Spinal cord (tissue), 10 donors: ENCODE measurements around the gene LRP6. TPM values are rescaled to one million over a fixed set of nuclear protein-coding genes. Genes with fewer than 3 reads are reported as not detected.

Experiments
- DNase-seq, 6 donors: peaks; one replicate each; pipeline versions ENCODE4 v3.0.0 to v3.0.0-alpha.2; 2013 to 2015; ENCODE audit warnings: low spot score in 6 of 6, low read depth in 4 of 6
- H3K27ac ChIP-seq: one replicate; pipeline ENCODE4 v1.5.1; 2013; ENCODE audit warnings: low read depth, low read length, control low read depth
- H3K27me3 ChIP-seq: one replicate; pipeline ENCODE4 v1.6.1; 2013; ENCODE audit warnings: low read length; ENCODE audit not compliant: control insufficient read depth, insufficient read depth
- H3K36me3 ChIP-seq: one replicate; pipeline ENCODE4 v1.6.1; 2013; ENCODE audit warnings: low read length; ENCODE audit not compliant: control insufficient read depth, insufficient read depth
- H3K4me1 ChIP-seq: one replicate; pipeline ENCODE4 v1.6.1; 2013; ENCODE audit warnings: low read length; ENCODE audit not compliant: control insufficient read depth, insufficient read depth
- H3K4me3 ChIP-seq: one replicate; pipeline ENCODE4 v1.5.1; 2013; ENCODE audit warnings: low read depth, low read length, control low read depth
- H3K9me3 ChIP-seq: one replicate; pipeline ENCODE4 v1.6.1; 2013; ENCODE audit warnings: low read length; ENCODE audit not compliant: control insufficient read depth, insufficient read depth
- WGBS: methylation state at CpG from one replicate; pipeline ENCODE4 v1.1.5; 2013; ENCODE audit warnings: missing lambda C conversion rate; ENCODE audit not compliant: insufficient coverage; 5-methylcytosine and 5-hydroxymethylcytosine counted together
- polyA plus RNA-seq, 2 donors: library from polyadenylated mRNA; unstranded; fragments of 120-200 nt; gene quantifications; one replicate each; pipeline ENCODE4 v1.2.1, GENCODE V29; 2013; ENCODE audit not compliant: insufficient read length in 2 of 2
- total RNA-seq, 2 donors: library from RNA; depleted of rRNA in 1 of 2; stranded (reverse); fragments of 120-200 nt in 1 of 2; fragments of >200 nt in 1 of 2; gene quantifications; one replicate each; pipeline versions ENCODE4 v1.2.3 to v1.2.4, GENCODE V29; 2013 to 2014
- donor health status: healthy.

The LRP6 gene
- total and polyA plus RNA-seq, 4 donors, result 21.5 to 63.7 (median 43.1) TPM

DNA sequence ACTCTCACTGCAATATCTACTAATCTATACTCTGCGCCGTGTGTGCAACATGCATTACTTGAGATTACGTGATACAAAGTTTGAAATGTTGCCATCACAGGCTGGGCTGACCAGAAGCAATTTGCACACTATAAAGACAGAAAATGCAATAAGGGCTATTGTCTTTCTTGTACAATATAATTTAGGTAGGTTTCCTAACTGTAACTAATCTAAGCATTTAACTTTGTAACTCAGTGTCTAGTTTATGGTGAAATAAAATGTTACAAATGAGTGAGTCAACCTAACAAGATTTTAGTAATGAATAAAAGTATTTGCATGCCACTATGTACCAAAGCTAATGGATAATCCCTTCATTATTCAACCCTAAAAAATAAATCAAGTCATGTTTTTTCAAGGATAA, 57.8 kb downstream of the LRP6 start:
- no peak overlapping the region for H3K4me3 ChIP-seq
- H3K9me3 ChIP-seq, result no peaks in the 10 kb centered on the region
- DNase-seq, result no peak
- no peak overlapping the region for H3K27ac ChIP-seq
- no peaks in the 10 kb centered on the region for H3K27me3 ChIP-seq
- WGBS, result no CpG with 5 or more reads among the region's 3 CpGs
- no peaks in the 10 kb centered on the region for H3K4me1 ChIP-seq
- H3K36me3 ChIP-seq, result no peaks in the 10 kb centered on the region

DNA sequence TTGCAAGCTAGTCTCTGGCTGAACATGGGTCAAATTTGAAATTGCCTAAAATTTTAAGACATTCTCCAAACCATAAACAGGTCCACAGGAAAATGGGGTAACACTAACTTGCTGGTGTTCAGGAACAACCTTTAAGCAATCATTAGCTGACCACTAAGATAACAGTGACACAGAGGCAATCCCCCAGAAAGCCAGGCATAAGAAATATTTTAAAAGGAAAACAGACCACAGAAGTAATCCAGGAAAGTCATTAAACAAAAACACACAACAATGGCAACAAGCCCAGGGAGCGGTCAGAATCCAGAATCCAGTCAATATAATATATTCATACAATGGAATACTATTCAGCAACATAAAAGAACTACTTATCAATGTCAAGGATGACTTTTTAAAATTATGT, 59.1 kb downstream of the LRP6 start:
- no peaks in the 10 kb centered on the region for H3K36me3 ChIP-seq
- no peaks in the 10 kb centered on the region for H3K9me3 ChIP-seq
- no peaks in the 10 kb centered on the region for H3K27me3 ChIP-seq
- DNase-seq, result no peak
- no peaks in the 10 kb centered on the region for H3K4me1 ChIP-seq
- H3K27ac ChIP-seq, result no peak overlapping the region
- WGBS, result no CpG with 5 or more reads among the region's 1 CpG
- H3K4me3 ChIP-seq, result no peak overlapping the region

DNA sequence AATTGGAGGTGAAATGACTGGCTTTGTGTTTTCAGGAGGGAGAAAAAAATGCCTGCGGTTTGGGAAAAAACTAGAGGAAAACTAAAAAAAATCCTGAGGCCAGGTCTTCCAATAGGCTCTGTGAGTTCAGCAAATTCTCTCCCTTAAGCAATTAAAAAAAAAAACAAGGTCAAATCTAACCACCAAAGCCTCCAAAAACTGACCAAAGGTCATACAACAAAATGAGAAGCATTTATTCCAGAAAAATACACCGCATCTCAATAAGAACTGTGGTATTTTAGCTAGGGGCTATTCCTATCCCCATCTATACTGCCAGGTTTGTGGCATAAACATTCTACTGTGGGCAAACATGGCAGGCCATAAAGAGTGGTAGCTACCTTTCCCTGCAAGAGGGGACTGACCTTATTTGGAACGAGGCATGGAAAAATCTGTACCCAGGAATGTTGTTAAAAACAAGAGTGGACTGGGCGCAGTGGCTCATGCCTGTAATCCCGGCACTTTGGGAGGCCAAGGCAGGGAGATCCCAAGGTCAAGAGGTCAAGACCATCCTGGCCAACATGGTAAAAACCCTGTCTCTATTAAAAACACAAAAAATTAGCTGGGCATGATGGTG, 60.0 kb downstream of the LRP6 start:
- Histone ChIP-seq H3K27me3 (no peaks in the 10 kb centered on the region), H3K4me3 (no peak overlapping the region), H3K9me3 (no peaks in the 10 kb centered on the region), H3K36me3 (peaks cover 3% of the 10 kb centered on the region), H3K4me1 (no peaks in the 10 kb centered on the region), H3K27ac (no peak overlapping the region)
- no peak for DNase-seq
- 89% methylated on average over 3 of the region's 5 CpGs for WGBS

DNA sequence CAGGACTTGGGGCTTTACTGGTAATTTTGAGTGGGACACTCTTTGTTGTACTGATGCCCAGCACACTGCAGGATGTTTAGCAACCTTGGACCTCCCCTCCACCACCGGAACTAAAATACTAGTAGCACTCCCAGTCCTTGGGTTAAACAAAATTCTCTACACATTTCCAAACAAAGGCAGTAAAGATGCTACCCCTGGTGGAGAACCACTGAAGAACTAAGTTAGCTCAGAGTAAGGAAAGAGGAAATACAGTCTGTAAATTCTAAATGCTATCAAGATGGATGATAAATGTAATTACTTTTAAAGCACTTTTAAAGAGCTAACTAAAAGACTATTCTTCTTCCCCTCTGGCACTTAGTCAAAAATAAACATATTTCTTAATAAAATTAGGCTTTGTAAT, 64.1 kb downstream of the LRP6 start:
- no CpG with 5 or more reads among the region's 1 CpG for whole genome bisulfite sequencing
- H3K27me3 ChIP-seq, result no peaks in the 10 kb centered on the region
- no peak for DNase-seq

DNA sequence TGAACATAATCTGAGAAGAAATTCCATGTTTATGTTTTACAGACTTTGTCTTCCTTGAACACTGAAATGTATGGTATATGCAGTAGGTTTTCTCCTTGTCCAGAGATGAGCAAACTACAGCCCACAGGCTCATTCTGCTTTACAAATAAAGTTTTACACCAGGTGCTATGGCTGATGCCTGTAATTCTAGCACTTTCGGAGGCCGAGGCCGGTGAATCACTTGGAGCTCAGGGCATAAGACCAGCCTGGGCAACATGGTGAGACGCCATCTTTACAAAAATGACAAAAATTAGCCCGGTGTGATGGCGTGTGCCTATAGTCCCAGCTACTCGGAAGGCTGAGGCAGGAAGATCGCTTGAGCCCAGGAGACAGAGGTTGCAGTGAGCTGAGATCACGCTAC, 64.7 kb downstream of the LRP6 start:
- no peak overlapping the region for H3K4me3 ChIP-seq
- 96% methylated on average over 8 of the region's 9 CpGs for WGBS
- H3K9me3 ChIP-seq, result no peaks in the 10 kb centered on the region
- no peaks in the 10 kb centered on the region for H3K27me3 ChIP-seq
- H3K27ac ChIP-seq, result no peak overlapping the region
- H3K4me1 ChIP-seq, result no peaks in the 10 kb centered on the region
- peaks cover 3% of the 10 kb centered on the region for H3K36me3 ChIP-seq
- DNase-seq, result no peak

More for the DNA sequence above, 64.1 kb downstream of the LRP6 start:
- no peak overlapping the region for H3K27ac ChIP-seq
- H3K9me3 ChIP-seq, result no peaks in the 10 kb centered on the region
- no peak overlapping the region for H3K4me3 ChIP-seq
- H3K4me1 ChIP-seq, result no peaks in the 10 kb centered on the region
- H3K36me3 ChIP-seq, result peaks cover 3% of the 10 kb centered on the region

DNA sequence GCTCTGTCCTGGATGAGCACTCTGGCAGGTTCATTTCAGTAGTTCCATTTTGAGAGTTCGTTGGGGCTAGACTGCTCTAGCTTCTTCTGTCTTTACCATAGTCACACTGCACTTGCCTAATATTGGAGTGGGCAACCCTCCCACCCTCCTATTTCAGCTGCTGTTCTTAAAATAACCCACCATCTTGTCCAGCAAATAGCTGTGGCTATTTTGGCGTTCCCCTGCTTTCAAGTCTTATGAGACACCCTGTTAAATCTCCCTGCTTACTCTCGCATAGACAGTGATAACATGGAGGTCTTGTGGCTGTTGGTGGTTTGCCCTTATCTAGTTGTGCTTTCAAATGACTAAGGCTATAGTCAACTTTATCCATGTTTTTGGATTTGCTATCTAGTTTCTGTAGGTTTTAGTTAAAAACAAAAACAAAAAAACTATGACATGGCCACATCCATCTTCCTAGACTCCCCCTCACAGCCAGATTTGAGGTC, 65.5 kb downstream of the LRP6 start:
- no peaks in the 10 kb centered on the region for H3K27me3 ChIP-seq
- H3K36me3 ChIP-seq, result peaks cover 3% of the 10 kb centered on the region
- H3K4me1 ChIP-seq, result no peaks in the 10 kb centered on the region
- H3K9me3 ChIP-seq, result no peaks in the 10 kb centered on the region
- WGBS, result 100% methylated on average over 1 of the region's 3 CpGs
- H3K4me3 ChIP-seq, result no peak overlapping the region
- no peak for DNase-seq
- no peak overlapping the region for H3K27ac ChIP-seq

DNA sequence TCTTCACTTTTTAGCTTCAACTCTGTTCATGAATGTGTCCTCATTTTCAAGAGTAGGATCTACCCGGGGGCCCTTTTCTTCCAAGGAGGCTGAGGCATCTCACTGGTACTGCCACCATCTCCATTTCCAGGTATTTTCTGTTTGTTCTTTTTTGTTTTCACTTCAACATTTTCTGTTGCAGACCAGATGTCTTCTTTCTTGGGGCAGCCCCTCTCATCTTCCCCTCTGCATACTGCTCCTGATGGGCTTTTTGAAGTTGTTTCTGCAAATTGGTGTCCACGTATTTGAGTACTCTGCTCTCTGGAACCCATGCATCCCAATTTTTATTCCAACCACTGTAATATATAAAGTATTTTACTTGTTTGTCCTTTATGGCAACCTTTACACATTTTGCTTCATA, 66.5 kb downstream of the LRP6 start:
- Histone ChIP-seq H3K9me3 (no peaks in the 10 kb centered on the region), H3K27me3 (no peaks in the 10 kb centered on the region), H3K4me1 (no peaks in the 10 kb centered on the region), H3K36me3 (peaks cover 3% of the 10 kb centered on the region), H3K27ac (no peak overlapping the region), H3K4me3 (no peak overlapping the region)
- no CpG with 5 or more reads among the region's 2 CpGs for WGBS
- no peak for DNase-seq

DNA sequence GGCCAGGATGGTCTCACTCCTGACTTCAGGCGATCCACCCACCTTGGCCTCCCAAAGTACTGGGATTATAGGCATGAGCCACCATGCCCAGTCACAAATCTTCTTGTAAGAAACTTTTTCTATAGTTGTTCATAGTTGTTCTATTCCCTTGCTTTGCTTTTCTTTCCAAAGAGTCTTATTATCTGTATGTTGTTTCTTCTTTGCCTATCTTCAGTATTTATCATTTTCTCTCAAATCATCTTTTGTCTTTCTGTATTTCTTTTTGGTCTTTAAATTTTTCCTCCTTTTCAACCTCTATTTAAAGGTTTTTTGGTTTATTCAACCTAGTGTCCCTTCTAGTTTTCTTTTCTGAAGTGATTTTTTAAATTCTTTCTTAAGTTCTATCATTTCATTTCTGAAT, 68.7 kb downstream of the LRP6 start:
- no CpG with 5 or more reads among the region's 1 CpG for WGBS
- no peaks in the 10 kb centered on the region for H3K27me3 ChIP-seq

DNA sequence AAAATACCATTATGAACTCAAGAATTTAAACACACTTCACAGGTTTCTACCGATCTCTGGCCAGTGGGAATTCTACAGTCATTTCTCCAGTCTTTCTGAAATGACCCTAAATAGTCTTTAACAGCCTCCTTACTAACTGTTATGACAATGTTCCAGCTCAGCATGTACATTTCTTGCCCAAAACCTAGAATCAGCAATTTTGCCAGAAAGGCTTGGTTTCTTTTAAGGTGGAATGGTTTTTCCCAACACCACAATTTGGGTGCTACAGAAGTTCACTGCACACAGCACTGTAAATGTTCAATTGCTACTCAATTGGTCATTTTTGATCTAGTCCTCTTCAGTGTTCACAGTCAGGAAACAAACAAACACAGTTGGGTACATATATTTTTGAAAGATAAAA, 69.7 kb downstream of the LRP6 start:
- no peaks in the 10 kb centered on the region for H3K4me1 ChIP-seq
- WGBS, result 60% methylated on average over 1 of the region's 1 CpG
- H3K36me3 ChIP-seq, result peaks cover 1% of the 10 kb centered on the region
- H3K4me3 ChIP-seq, result no peak overlapping the region
- H3K9me3 ChIP-seq, result no peaks in the 10 kb centered on the region
- no peak for DNase-seq
- H3K27ac ChIP-seq, result no peak overlapping the region
- H3K27me3 ChIP-seq, result no peaks in the 10 kb centered on the region

More for the DNA sequence above, 68.7 kb downstream of the LRP6 start:
- H3K9me3 ChIP-seq, result no peaks in the 10 kb centered on the region
- H3K4me3 ChIP-seq, result no peak overlapping the region
- no peak overlapping the region for H3K27ac ChIP-seq
- peaks cover 3% of the 10 kb centered on the region for H3K36me3 ChIP-seq
- no peaks in the 10 kb centered on the region for H3K4me1 ChIP-seq
- no peak for DNase-seq

DNA sequence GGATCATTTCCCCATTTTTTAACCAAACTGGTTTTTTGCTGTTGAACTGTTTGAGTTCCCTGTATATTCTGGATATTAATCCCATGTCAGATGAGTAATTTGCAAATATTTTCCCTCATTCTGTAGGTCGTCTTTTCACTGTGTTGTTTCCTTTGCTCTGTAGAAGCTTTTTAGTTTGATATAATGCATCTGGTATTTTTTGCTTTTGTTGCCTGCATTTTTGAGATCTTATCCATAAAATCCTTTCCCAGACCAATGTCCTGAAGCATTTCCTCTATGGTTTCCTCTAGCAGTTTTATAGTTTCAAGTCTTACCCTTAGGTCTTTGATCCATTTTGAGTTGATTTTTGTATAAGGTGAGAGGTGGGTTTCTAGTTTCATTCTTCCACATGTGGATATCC, 71.3 kb downstream of the LRP6 start:
- no peaks in the 10 kb centered on the region for H3K4me1 ChIP-seq
- DNase-seq, result no peak
- no peak overlapping the region for H3K4me3 ChIP-seq
- H3K27me3 ChIP-seq, result no peaks in the 10 kb centered on the region
- H3K9me3 ChIP-seq, result no peaks in the 10 kb centered on the region
- no CpG with 5 or more reads among the region's 1 CpG for WGBS
- H3K36me3 ChIP-seq, result no peaks in the 10 kb centered on the region
- H3K27ac ChIP-seq, result no peak overlapping the region
